Natural killer cell (primary cell): ENCODE measurements around the gene PVALEF. TPM values are rescaled to one million over a fixed set of nuclear protein-coding genes. Genes with fewer than 3 reads are reported as not detected.

Experiments used
- ATAC-seq, 3 donors: fragments of 150-1000 bp in 2 of 3; fragments of 200-7000 bp in 1 of 3; cut with Tn5 transposase; 1 replicate in 1 of 3; 2 replicates in 2 of 3; pipeline ENCODE4 v1.10.0; 2021; ENCODE audit warnings: mild to moderate bottlenecking in 2 of 3, moderate library complexity in 2 of 3
- DNase-seq, 2 donors: peaks; one replicate each; pipeline versions ENCODE4 v3.0.0 to v3.0.0-alpha.2; 2013 to 2021; ENCODE audit warnings: mixed read lengths in 1 of 2
- H3K27ac ChIP-seq: one replicate; pipeline ENCODE4 v1.5.1; 2013; ENCODE audit warnings: mild to moderate bottlenecking, low read length
- H3K27me3 ChIP-seq: one replicate; pipeline ENCODE4 v1.6.1; 2013; ENCODE audit warnings: low read length; ENCODE audit not compliant: control insufficient read depth, insufficient read depth
- H3K36me3 ChIP-seq: one replicate; pipeline ENCODE4 v1.6.1; 2013; ENCODE audit warnings: low read length; ENCODE audit not compliant: control insufficient read depth, insufficient read depth
- H3K4me1 ChIP-seq: one replicate; pipeline ENCODE4 v1.6.1; 2013; ENCODE audit warnings: low read length; ENCODE audit not compliant: control insufficient read depth, insufficient read depth
- H3K4me3 ChIP-seq: one replicate; pipeline ENCODE4 v1.5.1; 2013; ENCODE audit warnings: low read length
- H3K9me3 ChIP-seq: one replicate; pipeline ENCODE4 v1.6.1; 2013; ENCODE audit warnings: low read length; ENCODE audit not compliant: control insufficient read depth, insufficient read depth
- H3K27ac Mint-ChIP-seq, 2 donors: one replicate each; pipeline ENCODE4 v1.8.0; 2022; ENCODE audit warnings: mild to moderate bottlenecking in 2 of 2, mixed read lengths in 2 of 2, moderate library complexity in 1 of 2
- H3K27me3 Mint-ChIP-seq, 2 donors: one replicate each; pipeline ENCODE4 v1.8.0; 2022; ENCODE audit warnings: low read depth in 2 of 2, mixed read lengths in 2 of 2
- H3K36me3 Mint-ChIP-seq: one replicate; pipeline ENCODE4 v1.8.0; 2022; ENCODE audit warnings: mixed read lengths
- H3K4me1 Mint-ChIP-seq, 2 donors: one replicate each; pipeline ENCODE4 v1.8.0; 2022; ENCODE audit warnings: mixed read lengths in 2 of 2
- H3K4me3 Mint-ChIP-seq: one replicate; pipeline ENCODE4 v1.8.0; 2022; ENCODE audit warnings: mild to moderate bottlenecking, moderate library complexity, mixed read lengths
- H3K9me3 Mint-ChIP-seq, 2 donors: one replicate each; pipeline ENCODE4 v1.8.0; 2022; ENCODE audit warnings: mixed read lengths in 2 of 2
- CTCF ChIP-seq: fragments of 200-600 bp; IDR thresholded peaks from one replicate; pipeline ENCODE4 v1.8.0; 2022; ENCODE audit warnings: antibody characterized with exemption
- WGBS: methylation state at CpG from one replicate; pipeline ENCODE4 v1.1.7; 2013; ENCODE audit warnings: missing lambda C conversion rate; ENCODE audit not compliant: insufficient coverage; 5-methylcytosine and 5-hydroxymethylcytosine counted together
- intact Hi-C: fragments of 100-400 bp; cut with micrococcal nuclease; formaldehyde crosslinking; loops from one replicate; pipeline ENCODE4 v1.14.2; 2022
- total RNA-seq, 4 donors: library from RNA; stranded (reverse); fragments of 120-200 nt in 1 of 4; gene quantifications; one replicate each; pipeline versions ENCODE4 v1.2.3 to v1.2.4, GENCODE V29; 2013 to 2022

PVALEF gene
- total RNA-seq, 3 donors from 2014 or later (not counting 1 experiment from before 2014, with no cell fraction given) = not detected

DNA sequence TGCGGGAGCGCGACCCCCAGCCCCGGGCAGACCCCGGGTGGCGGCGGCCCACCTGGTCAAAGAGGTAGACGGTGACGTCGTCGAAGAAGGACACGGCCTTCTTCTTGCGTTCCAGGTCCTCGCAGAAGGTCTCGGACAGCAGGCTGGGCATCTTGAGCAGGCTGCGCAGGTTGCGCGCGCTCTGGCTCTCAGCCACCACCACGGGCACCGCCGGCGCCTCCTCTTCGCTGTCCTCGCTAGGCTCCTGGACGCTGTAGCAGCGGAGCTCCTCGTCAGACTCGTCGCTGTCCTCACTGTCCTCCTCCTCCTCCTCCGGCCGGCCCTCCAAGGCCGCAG lies 45.2 kb upstream of the PVALEF start:
- Mint-ChIP-seq H3K27ac (peak overlapping the region in 1 of 2 donors; percentile 92), H3K4me1 (peaks cover 0 to 13% of the 10 kb centered on the region in 2 donors), H3K4me3 (no peak overlapping the region), H3K36me3 (no peaks in the 10 kb centered on the region), H3K27me3 (no peaks in the 10 kb centered on the region), H3K9me3 (no peaks in the 10 kb centered on the region)
- Histone ChIP-seq H3K4me3 (no peak overlapping the region), H3K9me3 (no peaks in the 10 kb centered on the region), H3K27ac (no peak overlapping the region), H3K27me3 (no peaks in the 10 kb centered on the region), H3K4me1 (peaks cover 15% of the 10 kb centered on the region), H3K36me3 (no peaks in the 10 kb centered on the region)
- ATAC-seq = no peak
- DNase-seq = no peak
- intact Hi-C loops = no loop called here
- WGBS = 97% methylated on average over 33 of the region's 33 CpGs
- TF ChIP-seq CTCF = no peak

GRCh38 chr17:81120695-81121621 lies 44.3 kb upstream of the PVALEF start:
- ATAC-seq (no peak), DNase-seq (peak in 1 of 2 donors; percentile 29)
- Histone ChIP-seq H3K4me1 (peaks cover 15% of the 10 kb centered on the region), H3K9me3 (no peaks in the 10 kb centered on the region), H3K4me3 (no peak overlapping the region), H3K27ac (no peak overlapping the region), H3K36me3 (no peaks in the 10 kb centered on the region), H3K27me3 (no peaks in the 10 kb centered on the region)
- no peak for TF ChIP-seq CTCF
- WGBS = 90% methylated on average over 45 of the region's 45 CpGs
- intact Hi-C loops = no loop called here
- Mint-ChIP-seq H3K9me3 (no peaks in the 10 kb centered on the region), H3K27ac (peak overlapping the region in 1 of 2 donors; percentile 69), H3K27me3 (no peaks in the 10 kb centered on the region), H3K36me3 (no peaks in the 10 kb centered on the region), H3K4me1 (peaks cover 0 to 13% of the 10 kb centered on the region in 2 donors), H3K4me3 (no peak overlapping the region)

DNA sequence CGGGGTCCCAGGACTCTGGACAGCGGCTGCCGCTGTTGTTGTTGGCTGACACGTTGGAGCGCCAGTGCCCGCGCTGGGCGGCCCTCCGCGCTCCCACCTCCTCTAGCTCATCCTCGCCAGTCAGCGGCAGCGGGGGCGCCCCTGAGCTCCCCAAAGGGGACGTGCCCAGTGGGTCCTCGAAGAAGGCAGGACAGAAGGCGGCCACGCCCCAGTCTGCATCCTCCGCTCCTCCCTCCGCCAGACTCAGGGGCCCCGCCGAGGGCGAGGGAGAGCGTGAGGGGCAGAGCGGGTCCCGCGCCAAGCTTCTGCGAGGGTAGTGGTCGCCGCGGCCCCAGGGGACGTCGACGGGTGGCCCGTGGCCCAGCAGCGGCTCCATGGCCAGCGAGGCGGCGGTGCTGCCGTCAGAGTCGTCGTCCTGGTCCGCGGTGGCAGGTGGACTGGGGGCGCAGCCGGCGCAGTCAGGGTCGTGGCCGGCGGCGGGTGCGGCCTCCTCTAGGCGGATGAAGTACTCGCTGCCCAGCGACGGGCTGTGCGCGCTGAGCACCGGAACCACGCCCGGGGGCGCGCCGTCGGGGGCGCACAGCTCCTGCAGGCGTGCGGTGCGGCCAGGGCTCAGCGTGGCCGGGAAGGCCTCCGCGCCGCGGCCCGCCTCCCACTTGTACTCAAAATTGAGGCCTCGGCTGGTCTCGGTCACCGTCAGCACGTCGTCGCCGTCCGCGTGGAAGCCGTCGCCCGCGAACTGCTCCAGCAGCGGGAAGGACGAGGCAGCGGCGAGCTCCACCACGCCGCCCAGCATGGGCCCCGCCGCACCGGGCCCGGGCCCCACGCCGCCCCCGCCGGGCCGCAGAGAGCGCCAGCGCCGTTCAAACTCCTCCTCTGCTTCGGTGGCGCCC lies 43.2 kb upstream of the PVALEF start:
- Mint-ChIP-seq H3K27me3 (no peaks in the 10 kb centered on the region), H3K9me3 (no peaks in the 10 kb centered on the region), H3K4me3 (no peak overlapping the region), H3K27ac (no peak overlapping the region), H3K36me3 (no peaks in the 10 kb centered on the region), H3K4me1 (peaks cover 0 to 13% of the 10 kb centered on the region in 2 donors)
- DNase-seq (no peak), ATAC-seq (no peak)
- peaks cover 15% of the 10 kb centered on the region for H3K4me1 ChIP-seq
- H3K9me3 ChIP-seq = no peaks in the 10 kb centered on the region
- H3K27me3 ChIP-seq = no peaks in the 10 kb centered on the region
- 94% methylated on average over 109 of the region's 109 CpGs for WGBS
- no peaks in the 10 kb centered on the region for H3K36me3 ChIP-seq
- intact Hi-C loops = no loop called here
- TF ChIP-seq CTCF = no peak
- no peak overlapping the region for H3K4me3 ChIP-seq
- H3K27ac ChIP-seq = no peak overlapping the region
